HEK293T (cell line): Measurements from ENCODE around the gene CCNG1.

Experiments
- ARNT ChIP-seq: fragments of 450-650 bp; IDR thresholded peaks from 2 replicates; pipeline ENCODE4 v1.6.1; 2017; ENCODE audit warnings: mild to moderate bottlenecking
- CTBP1 ChIP-seq: fragments of 450-650 bp; IDR thresholded peaks from 2 replicates; pipeline ENCODE4 v1.6.1; 2016; ENCODE audit warnings: borderline replicate concordance
- ELF4 ChIP-seq: fragments of 450-650 bp; IDR thresholded peaks from 2 replicates; pipeline ENCODE4 v1.6.1; 2017; ENCODE audit warnings: antibody characterized with exemption
- FOXA1 ChIP-seq: fragments of 450-650 bp; IDR thresholded peaks from 2 replicates; pipeline ENCODE4 v1.6.1; 2016; ENCODE audit warnings: mild to moderate bottlenecking
- FOXK2 ChIP-seq: fragments of 450-650 bp; IDR thresholded peaks from 2 replicates; pipeline ENCODE4 v1.6.1; 2016; ENCODE audit warnings: mild to moderate bottlenecking
- FOXM1 ChIP-seq: fragments of 450-650 bp; IDR thresholded peaks from 2 replicates; pipeline ENCODE4 v1.6.1; 2017; ENCODE audit warnings: mild to moderate bottlenecking, borderline replicate concordance
- HDGF ChIP-seq: fragments of 450-650 bp; IDR thresholded peaks from 2 replicates; pipeline ENCODE4 v1.6.1; 2017; ENCODE audit warnings: antibody characterized with exemption, borderline replicate concordance
- L3MBTL2 ChIP-seq: fragments of 450-650 bp; conservative IDR thresholded peaks from 2 replicates; pipeline ENCODE4 v1.6.1; 2016; ENCODE audit warnings: mild to moderate bottlenecking
- LEF1 ChIP-seq: fragments of 450-650 bp; IDR thresholded peaks from 2 replicates; pipeline ENCODE4 v1.6.1; 2017; ENCODE audit warnings: mild to moderate bottlenecking, borderline replicate concordance
- NFRKB ChIP-seq: fragments of 450-650 bp; IDR thresholded peaks from 2 replicates; pipeline ENCODE4 v1.6.1; 2016; ENCODE audit warnings: mild to moderate bottlenecking, moderate library complexity
- SP1 ChIP-seq: fragments of 450-650 bp; IDR thresholded peaks from 2 replicates; pipeline ENCODE4 v1.6.1; 2017
- SUZ12 ChIP-seq: fragments of 450-650 bp; IDR thresholded peaks from 2 replicates; pipeline ENCODE4 v1.6.1; 2016; ENCODE audit warnings: mild to moderate bottlenecking
- TARDBP ChIP-seq: fragments of 450-650 bp; IDR thresholded peaks from 2 replicates; pipeline ENCODE4 v1.6.1; 2016
- TF ChIP-seq, protein P1 (sequence below): fragments of 450-650 bp; IDR thresholded peaks from 2 replicates; pipeline ENCODE4 v1.6.1; 2016

- no peak for TF ChIP-seq SUZ12
- TF ChIP-seq FOXA1, result no peak
- TF ChIP-seq L3MBTL2, result peak; percentile 47; the same call in 1 of the 2 replicates
- TF ChIP-seq HDGF, result no peak
- TF ChIP-seq CTBP1, result no peak
- no peak for TF ChIP-seq FOXM1
- TF ChIP-seq ARNT, result peak; percentile 66
- TF ChIP-seq SP1, result no peak
- no peak for TF ChIP-seq LEF1
- no peak for TF ChIP-seq FOXK2
- no peak for TF ChIP-seq ELF4
- TF ChIP-seq NFRKB, result no peak
- TF ChIP-seq, protein P1, sequence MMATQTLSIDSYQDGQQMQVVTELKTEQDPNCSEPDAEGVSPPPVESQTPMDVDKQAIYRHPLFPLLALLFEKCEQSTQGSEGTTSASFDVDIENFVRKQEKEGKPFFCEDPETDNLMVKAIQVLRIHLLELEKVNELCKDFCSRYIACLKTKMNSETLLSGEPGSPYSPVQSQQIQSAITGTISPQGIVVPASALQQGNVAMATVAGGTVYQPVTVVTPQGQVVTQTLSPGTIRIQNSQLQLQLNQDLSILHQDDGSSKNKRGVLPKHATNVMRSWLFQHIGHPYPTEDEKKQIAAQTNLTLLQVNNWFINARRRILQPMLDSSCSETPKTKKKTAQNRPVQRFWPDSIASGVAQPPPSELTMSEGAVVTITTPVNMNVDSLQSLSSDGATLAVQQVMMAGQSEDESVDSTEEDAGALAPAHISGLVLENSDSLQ, result peak; percentile 99
- TF ChIP-seq TARDBP, result no peak
Observed at GRCh38 chr5:163437309-163438182, at the start of gene CCNG1.
